ENCODE results near the gene ADCYAP1R1. TPM values are rescaled to one million over a fixed set of nuclear protein-coding genes. Genes with fewer than 3 reads are reported as not detected.

The ADCYAP1R1 gene
- total and polyA plus RNA-seq, 2 of the 8 experiments (the other 6 are each of a cell fraction or from before 2014, with no cell fraction given): 14.4 to 14.6 TPM

DNA sequence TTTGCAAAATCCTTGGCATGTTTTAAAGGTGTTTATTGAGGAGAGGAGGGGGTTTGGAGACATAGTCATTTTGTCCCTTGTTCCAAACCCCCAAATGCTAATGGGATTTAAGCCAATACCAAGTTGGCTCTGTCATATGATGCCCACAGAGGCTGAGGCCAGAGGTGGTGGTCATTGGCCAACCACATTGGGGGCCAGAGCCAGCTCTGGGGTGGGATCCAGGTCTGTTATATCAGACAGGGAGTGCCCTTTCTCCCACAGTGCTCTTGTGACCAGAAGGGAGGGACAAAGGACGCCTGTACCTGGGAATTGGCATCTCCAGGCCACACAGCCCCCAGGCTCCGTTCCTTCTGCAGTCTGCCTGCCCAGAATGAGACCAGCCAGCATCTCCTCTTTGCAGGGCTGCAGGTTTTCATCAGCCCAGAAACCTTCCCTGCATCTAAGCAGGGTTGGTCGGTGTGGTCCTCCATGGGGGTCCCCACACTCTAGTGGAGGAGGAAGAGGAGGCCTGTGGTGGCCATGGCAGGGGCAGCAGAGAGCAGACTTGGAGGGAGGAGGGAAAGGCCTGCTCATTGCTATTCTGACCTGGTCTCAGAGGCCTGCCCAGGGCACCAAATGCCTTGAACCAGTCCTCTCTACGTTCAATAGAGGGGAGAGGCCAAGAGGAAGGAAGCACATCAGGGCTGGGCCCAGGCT, 17.9 kb downstream of the ADCYAP1R1 start:
- Histone ChIP-seq H4K91ac (replicated peaks; ENCODE audit: insufficient read length, low read length) (no peak overlapping the region), H3K4me1 (replicated peaks in 1 of 4; ENCODE audit: control insufficient read depth in 3 of 4, insufficient read depth in 4 of 4, low read length in 3 of 4) (no peaks in the 10 kb centered on the region), H3K18ac (ENCODE audit: extremely low read depth, low read length) (no peak overlapping the region), H3K27me3 (replicated peaks in 1 of 4; ENCODE audit: control insufficient read depth in 3 of 4, extremely low read depth in 1 of 4, insufficient read depth in 3 of 4, low read length in 3 of 4) (no peaks in the 10 kb centered on the region), H3K79me2 (ENCODE audit: control insufficient read depth in 1 of 2, insufficient read depth in 2 of 2, low read length in 2 of 2) (no peaks in the 10 kb centered on the region), H3K36me3 (ENCODE audit: control insufficient read depth in 2 of 4, insufficient read depth in 4 of 4, low read length in 3 of 4) (no peaks in the 10 kb centered on the region), H2AFZ (ENCODE audit: low read length) (no peak overlapping the region), H2BK5ac (ENCODE audit: low read depth, low read length) (no peak overlapping the region), H3K27ac (ENCODE audit: low read depth, low read length) (no peak overlapping the region), H3K23me2 (ENCODE audit: low read depth, low read length) (no peaks in the 10 kb centered on the region), H3K9me3 (ENCODE audit: insufficient read depth in 2 of 2, low read depth in 1 of 2, low read length in 1 of 2) (0 out of 4 replicates have a peak, but pooled peaks cover 0 to 2% of the 10 kb centered on the region in 2 experiments), H3K23ac (ENCODE audit: insufficient read length) (no peak overlapping the region), H3K4ac (replicated peaks; ENCODE audit: insufficient read length, low read depth, low read length) (no peak overlapping the region), H3K56ac (replicated peaks; ENCODE audit: insufficient read length, low read depth, low read length) (no peak overlapping the region), H3K14ac (ENCODE audit: insufficient read length) (no peak overlapping the region), H3K79me1 (ENCODE audit: low read depth, low read length) (no peaks in the 10 kb centered on the region), H2AK5ac (ENCODE audit: low read depth, low read length) (no peak overlapping the region), H4K20me1 (replicated peaks in 1 of 2; ENCODE audit: control insufficient read depth in 1 of 2, insufficient read depth in 2 of 2, low read length in 2 of 2) (peaks cover 0 to 1% of the 10 kb centered on the region in 2 experiments), H2BK15ac (ENCODE audit: low read length) (no peak overlapping the region), H3K4me2 (ENCODE audit: insufficient read depth in 1 of 2, low read depth in 2 of 2, low read length in 2 of 2) (no peak overlapping the region), H4K5ac (ENCODE audit: insufficient read length, low read depth, low read length) (no peak overlapping the region), H3K9ac (replicated peaks in 1 of 4; ENCODE audit: extremely low read depth in 1 of 4, low read depth in 3 of 4, low read length in 3 of 4) (no peak overlapping the region), H4K8ac (ENCODE audit: extremely low read depth, insufficient read depth, low read length) (no peak overlapping the region), H2BK12ac (ENCODE audit: low read depth, low read length) (no peak overlapping the region), H3K4me3 (ENCODE audit: extremely low read depth in 1 of 4, insufficient read depth in 2 of 4, low read depth in 3 of 4, low read length in 4 of 4) (no peak overlapping the region), H2BK120ac (replicated peaks; ENCODE audit: low read depth, low read length) (no peak overlapping the region), H2BK20ac (ENCODE audit: low read length) (no peak overlapping the region)
- CTCF ChIA-PET (ENCODE audit: partially characterized antibody): interaction anchor here (1.2 to 36.4 kb wide), 4 partner anchors 32 to 86 kb away, joined by 3 to 880 read pairs (median 112); partner anchors contain the start of gene ADCYAP1R1
- WGBS, 2 experiments (ENCODE audit: extremely low coverage in 1 of 2, insufficient coverage in 1 of 2, insufficient read length in 1 of 2, insufficient replicate concordance in 2 of 2, low coverage in 1 of 2, low lambda C conversion rate in 2 of 2, missing lambda C conversion rate in 1 of 2): 86% methylated on average over 4 of the region's 4 CpGs; no CpG with 5 or more reads in 1 of the 2 experiments
- POLR2A ChIA-PET (ENCODE audit: partially characterized antibody): no interaction called here
- no peak for FAIRE-seq
- DNase-seq (ENCODE audit: low read depth in 1 of 2, low spot score in 2 of 2): no peak
- TF ChIP-seq HDAC6 (IDR thresholded peaks at IDR 0.05; ENCODE audit: low read depth, low read length) (no peak), JUN (IDR thresholded peaks at IDR 0.05; ENCODE audit: low read depth, low read length) (no peak)
- TF ChIP-seq, protein P1, sequence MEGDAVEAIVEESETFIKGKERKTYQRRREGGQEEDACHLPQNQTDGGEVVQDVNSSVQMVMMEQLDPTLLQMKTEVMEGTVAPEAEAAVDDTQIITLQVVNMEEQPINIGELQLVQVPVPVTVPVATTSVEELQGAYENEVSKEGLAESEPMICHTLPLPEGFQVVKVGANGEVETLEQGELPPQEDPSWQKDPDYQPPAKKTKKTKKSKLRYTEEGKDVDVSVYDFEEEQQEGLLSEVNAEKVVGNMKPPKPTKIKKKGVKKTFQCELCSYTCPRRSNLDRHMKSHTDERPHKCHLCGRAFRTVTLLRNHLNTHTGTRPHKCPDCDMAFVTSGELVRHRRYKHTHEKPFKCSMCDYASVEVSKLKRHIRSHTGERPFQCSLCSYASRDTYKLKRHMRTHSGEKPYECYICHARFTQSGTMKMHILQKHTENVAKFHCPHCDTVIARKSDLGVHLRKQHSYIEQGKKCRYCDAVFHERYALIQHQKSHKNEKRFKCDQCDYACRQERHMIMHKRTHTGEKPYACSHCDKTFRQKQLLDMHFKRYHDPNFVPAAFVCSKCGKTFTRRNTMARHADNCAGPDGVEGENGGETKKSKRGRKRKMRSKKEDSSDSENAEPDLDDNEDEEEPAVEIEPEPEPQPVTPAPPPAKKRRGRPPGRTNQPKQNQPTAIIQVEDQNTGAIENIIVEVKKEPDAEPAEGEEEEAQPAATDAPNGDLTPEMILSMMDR (IDR thresholded peaks at IDR 0.05; ENCODE audit: control extremely low read depth in 1 of 3, insufficient read depth in 1 of 3, low read depth in 1 of 3, low read length in 3 of 3): no peak
